Caco-2 (cell line): Measurements from ENCODE around the gene SMIM45.

Experiments
- BruUV-seq: library from RNA; stranded (reverse); fragments of 400-500 nt; replicated peaks from 2 replicates; lab custom pipeline; 2021; lab: Mats Ljungman, UMichigan
- CTCF ChIA-PET: fragments of 300-600 bp; sonication (Branson Sonifier 250); formaldehyde crosslinking; loops from one replicate; lab custom pipeline; 2022; ENCODE audit warnings: antibody characterized with exemption; lab: Charles Lee
- POLR2A ChIA-PET: fragments of 300-600 bp; sonication (Branson Sonifier 250); formaldehyde crosslinking; loops from one replicate; lab custom pipeline; 2022; ENCODE audit warnings: antibody characterized with exemption; lab: Charles Lee
- DNase-seq, 2 experiments: peaks; one replicate each; pipeline versions ENCODE4 v3.0.0 to v3.0.0-alpha.2; 2020 to 2022
- H3K27me3 ChIP-seq: replicated peaks from 2 replicates; pipeline ENCODE4 v1.6.0; 2011; ENCODE audit warnings: low read length; ENCODE audit not compliant: control insufficient read depth, insufficient read depth
- H3K36me3 ChIP-seq: 2 replicates; pipeline ENCODE4 v1.5.1; 2011; ENCODE audit warnings: low read length; ENCODE audit not compliant: control insufficient read depth, insufficient read depth
- H3K4me1 ChIP-seq: fragments of 250-450 bp; sonication (Bioruptor Pico); 2 replicates; pipeline ENCODE4 v1.5.1; 2020; ENCODE audit warnings: mild to moderate bottlenecking
- H3K4me3 ChIP-seq: 2 replicates; pipeline ENCODE4 v1.5.1; 2011; ENCODE audit warnings: low read depth, mild to moderate bottlenecking, control low read depth, low read length
- H3K9me3 ChIP-seq: fragments of 250-450 bp; sonication (Bioruptor Pico); 2 replicates; pipeline ENCODE4 v1.5.1; 2020; ENCODE audit warnings: mild to moderate bottlenecking, moderate library complexity
- H3K27ac Mint-ChIP-seq: one replicate; pipeline ENCODE4 v1.8.0; 2022; ENCODE audit warnings: mixed read lengths; ENCODE audit not compliant: unreplicated experiment
- H3K27me3 Mint-ChIP-seq: one replicate; pipeline ENCODE4 v1.8.0; 2022; ENCODE audit warnings: mixed read lengths; ENCODE audit not compliant: insufficient read depth, unreplicated experiment
- H3K36me3 Mint-ChIP-seq: one replicate; pipeline ENCODE4 v1.8.0; 2022; ENCODE audit warnings: mild to moderate bottlenecking, mixed read lengths; ENCODE audit not compliant: insufficient read depth, unreplicated experiment
- H3K4me1 Mint-ChIP-seq: one replicate; pipeline ENCODE4 v1.8.0; 2022; ENCODE audit warnings: low read depth, mixed read lengths; ENCODE audit not compliant: unreplicated experiment
- H3K4me3 Mint-ChIP-seq: one replicate; pipeline ENCODE4 v1.8.0; 2022; ENCODE audit warnings: mild to moderate bottlenecking, moderate library complexity, mixed read lengths; ENCODE audit not compliant: unreplicated experiment
- H3K9me3 Mint-ChIP-seq: one replicate; pipeline ENCODE4 v1.8.0; 2022; ENCODE audit warnings: mixed read lengths; ENCODE audit not compliant: unreplicated experiment
- intact Hi-C: fragments of 100-400 bp; cut with micrococcal nuclease; formaldehyde crosslinking; loops from one replicate; pipeline ENCODE4 v1.10.0; 2022; ENCODE audit not compliant: unreplicated experiment
- TF ChIP-seq, protein P1 (sequence below), 2 experiments: fragments of 200-600 bp in 1 of 2; IDR thresholded peaks; 1 replicate in 1 of 2; 2 replicates in 1 of 2; pipeline versions ENCODE4 v1.5.1 to v1.8.0; 2011 to 2022; ENCODE audit warnings: antibody characterized with exemption in 1 of 2, control low read depth in 1 of 2, inconsistent platforms in 1 of 2, low read depth in 1 of 2, low read length in 1 of 2, mild to moderate bottlenecking in 1 of 2, moderate library complexity in 1 of 2; ENCODE audit not compliant: insufficient read depth in 1 of 2, severe bottlenecking in 1 of 2, unreplicated experiment in 1 of 2

Gene SMIM45

DNA sequence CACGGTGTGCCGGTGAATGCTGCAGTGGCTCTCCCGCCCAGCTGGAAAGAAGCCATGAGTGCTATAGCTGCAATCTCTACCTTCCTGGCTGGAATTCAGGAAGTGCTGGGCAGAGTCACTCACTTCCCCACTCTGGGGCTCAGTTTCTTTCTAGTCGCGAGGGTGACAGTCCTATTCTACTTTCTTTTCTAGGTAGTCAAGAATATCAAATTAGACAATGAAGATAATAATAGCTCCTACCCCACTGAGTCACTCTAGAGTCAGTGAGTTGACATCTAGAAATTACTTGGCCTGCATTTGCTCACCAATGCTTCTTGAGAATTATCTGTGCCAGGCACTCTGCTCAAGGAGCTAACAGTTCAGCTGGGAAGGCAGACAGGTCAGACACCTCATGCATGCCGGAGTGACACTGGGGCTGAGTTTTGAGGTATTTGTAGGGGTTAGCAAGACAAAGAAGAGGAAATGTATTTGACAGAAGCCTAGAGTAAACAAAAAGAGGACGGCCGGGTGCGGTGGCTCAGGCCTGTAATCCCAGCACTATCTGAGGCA is 8.2 kb upstream of the SMIM45 start:
- Histone ChIP-seq H3K36me3 (no peaks in the 10 kb centered on the region; the same call in 1 of the 2 replicates), H3K4me1 (peaks cover 11% of the 10 kb centered on the region), H3K9me3 (no peaks in the 10 kb centered on the region), H3K27me3 (no peaks in the 10 kb centered on the region), H3K4me3 (no peak overlapping the region)
- intact Hi-C loops: no loop called here
- H3K9me3 Mint-ChIP-seq: no peaks in the 10 kb centered on the region
- TF ChIP-seq, protein P1, sequence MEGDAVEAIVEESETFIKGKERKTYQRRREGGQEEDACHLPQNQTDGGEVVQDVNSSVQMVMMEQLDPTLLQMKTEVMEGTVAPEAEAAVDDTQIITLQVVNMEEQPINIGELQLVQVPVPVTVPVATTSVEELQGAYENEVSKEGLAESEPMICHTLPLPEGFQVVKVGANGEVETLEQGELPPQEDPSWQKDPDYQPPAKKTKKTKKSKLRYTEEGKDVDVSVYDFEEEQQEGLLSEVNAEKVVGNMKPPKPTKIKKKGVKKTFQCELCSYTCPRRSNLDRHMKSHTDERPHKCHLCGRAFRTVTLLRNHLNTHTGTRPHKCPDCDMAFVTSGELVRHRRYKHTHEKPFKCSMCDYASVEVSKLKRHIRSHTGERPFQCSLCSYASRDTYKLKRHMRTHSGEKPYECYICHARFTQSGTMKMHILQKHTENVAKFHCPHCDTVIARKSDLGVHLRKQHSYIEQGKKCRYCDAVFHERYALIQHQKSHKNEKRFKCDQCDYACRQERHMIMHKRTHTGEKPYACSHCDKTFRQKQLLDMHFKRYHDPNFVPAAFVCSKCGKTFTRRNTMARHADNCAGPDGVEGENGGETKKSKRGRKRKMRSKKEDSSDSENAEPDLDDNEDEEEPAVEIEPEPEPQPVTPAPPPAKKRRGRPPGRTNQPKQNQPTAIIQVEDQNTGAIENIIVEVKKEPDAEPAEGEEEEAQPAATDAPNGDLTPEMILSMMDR (IDR thresholded peaks at IDR 0.05; ENCODE audit: insufficient read depth in 1 of 2, low read depth in 1 of 2, low read length in 1 of 2, severe bottlenecking in 1 of 2, unreplicated experiment in 1 of 2): no peak
- peak overlapping the region; percentile 4 for H3K4me3 Mint-ChIP-seq
- no peak overlapping the region for H3K27ac Mint-ChIP-seq
- BruUV-seq: no TSS peak
- H3K27me3 Mint-ChIP-seq: no peaks in the 10 kb centered on the region
- ChIA-PET POLR2A (no interaction called here), CTCF (interaction anchor here (1.2 to 1.4 kb wide), 2 partner anchors 197 to 247 kb away, joined by 3 to 4 read pairs; no protein-coding TSS in a partner anchor)
- H3K4me1 Mint-ChIP-seq: peaks cover 7% of the 10 kb centered on the region
- H3K36me3 Mint-ChIP-seq: peaks cover 64% of the 10 kb centered on the region
- DNase-seq: no peak

DNA sequence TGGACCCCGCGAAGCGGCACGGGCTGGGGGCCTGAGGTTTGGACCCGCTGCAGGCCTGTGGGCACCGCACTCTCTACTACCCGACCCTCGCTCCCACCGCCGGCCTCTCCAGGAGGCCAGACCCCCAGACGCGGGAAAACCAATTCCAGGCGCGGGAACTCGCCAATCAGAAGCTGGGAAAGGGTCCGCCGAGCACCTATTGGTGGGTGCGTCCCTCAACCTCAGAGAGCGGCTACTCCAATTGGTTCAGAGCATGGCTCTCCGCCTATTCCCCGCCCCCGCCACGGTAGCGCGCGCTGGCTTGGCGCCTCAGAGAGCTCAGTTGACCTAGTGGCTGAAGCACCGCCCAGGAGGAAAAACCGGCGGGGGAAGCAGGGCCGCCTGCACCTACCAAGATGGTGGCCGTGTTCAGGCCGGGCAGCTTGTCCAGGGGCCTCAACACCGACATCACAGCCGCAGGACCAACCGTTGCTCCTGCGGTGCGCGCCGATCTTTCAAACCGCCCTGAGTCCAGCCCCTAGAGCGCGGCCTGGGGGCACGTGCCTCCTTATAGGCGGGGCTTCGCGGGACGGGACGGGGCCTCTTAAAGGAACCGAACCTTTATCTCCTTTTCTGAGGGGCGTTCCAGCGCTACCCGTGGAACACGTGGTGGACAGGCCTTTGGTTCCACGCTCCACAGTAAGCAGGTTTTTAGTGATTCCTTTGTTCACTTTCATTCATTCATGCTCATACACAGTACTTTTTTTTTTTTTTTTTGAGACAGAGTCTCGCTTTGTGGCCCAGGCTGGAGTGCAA is 5.1 kb upstream of the SMIM45 start, which contains the start of gene CENPM:
Gene CENPM (minus strand): TSS at position 524 of the 795 bp plus-strand sequence. CDS start 76 bp downstream, at position 448.
- peaks cover 13% of the 10 kb centered on the region for H3K4me1 Mint-ChIP-seq
- peak within 1 kb of the TSS; percentile 47 for H3K4me3 ChIP-seq
- no peaks in the 10 kb centered on the region for H3K9me3 ChIP-seq
- H3K4me1 ChIP-seq: peaks cover 11% of the 10 kb centered on the region
- H3K36me3 ChIP-seq: no peaks in the 10 kb centered on the region; the same call in 1 of the 2 replicates
- H3K27ac Mint-ChIP-seq: peak within 1 kb of the TSS; percentile 81
- TF ChIP-seq, protein P1 (IDR thresholded peaks at IDR 0.05; ENCODE audit: insufficient read depth in 1 of 2, low read depth in 1 of 2, low read length in 1 of 2, severe bottlenecking in 1 of 2, unreplicated experiment in 1 of 2): peak in 1 of 2 experiments; percentile 6
- H3K4me3 Mint-ChIP-seq: peak within 1 kb of the TSS; percentile 93
- BruUV-seq: no TSS peak
- intact Hi-C loops: loop anchor here (1.0 to 5.0 kb wide), 3 partner anchors 19 to 125 kb away; partner anchors contain the start of genes NAGA, PHETA2 and WBP2NL
- H3K27me3 ChIP-seq: no peaks in the 10 kb centered on the region
- ChIA-PET POLR2A (interaction anchor here (0.5 to 1.2 kb wide), 15 partner anchors 9 to 1165 kb away, joined by 3 to 16 read pairs (median 5); partner anchors contain the start of genes CCDC134, SERHL2, SMDT1 and SREBF2), CTCF (interaction anchor here (0.6 to 1.7 kb wide), 20 partner anchors 9 to 498 kb away, joined by 3 to 25 read pairs (median 3); partner anchors contain the start of genes CCDC134, NAGA, NDUFA6 and SREBF2)
- H3K9me3 Mint-ChIP-seq: no peaks in the 10 kb centered on the region
- H3K27me3 Mint-ChIP-seq: no peaks in the 10 kb centered on the region
- peaks cover 34% of the 10 kb centered on the region for H3K36me3 Mint-ChIP-seq
- peak; percentile 96 to 97 for DNase-seq
